BLaER1 treated with 17β-estradiol and CSF1 and Interleukin-3, amounts not matched to agents 10 nM and 100 nM (cell line): ENCODE measurements around the gene PDZRN3.

Source experiments
- H3K27ac ChIP-seq, 11 experiments: shearing (Covaris generic); formaldehyde crosslinking; 2 replicates each; pipeline ENCODE4 v1.8.1; 2022
- H3K27me3 ChIP-seq, 11 experiments: shearing (Covaris generic); formaldehyde crosslinking; 2 replicates each; pipeline ENCODE4 v1.8.1; 2022
- H3K36me3 ChIP-seq, 11 experiments: shearing (Covaris generic); formaldehyde crosslinking; 2 replicates each; pipeline ENCODE4 v1.8.1; 2022
- H3K4me1 ChIP-seq, 10 experiments: shearing (Covaris generic); formaldehyde crosslinking; 2 replicates each; pipeline ENCODE4 v1.8.1; 2022
- H3K4me2 ChIP-seq, 11 experiments: shearing (Covaris generic); formaldehyde crosslinking; 2 replicates each; pipeline ENCODE4 v1.8.1; 2022
- H3K4me3 ChIP-seq, 10 experiments: shearing (Covaris generic); formaldehyde crosslinking; 2 replicates each; pipeline ENCODE4 v1.8.1; 2022
- H3K9ac ChIP-seq, 11 experiments: shearing (Covaris generic); formaldehyde crosslinking; 2 replicates each; pipeline ENCODE4 v1.8.1; 2022
- H3K9me3 ChIP-seq, 11 experiments: shearing (Covaris generic); formaldehyde crosslinking; replicated peaks in 1 of 11; 2 replicates each; pipeline ENCODE4 v1.8.1; 2022
- H4K20me1 ChIP-seq, 11 experiments: shearing (Covaris generic); formaldehyde crosslinking; 2 replicates each; pipeline ENCODE4 v1.8.1; 2022
- Cebpa-rat ChIP-seq, 11 experiments: shearing (Covaris generic); IDR thresholded peaks; 2 replicates each; pipeline ENCODE4 v1.8.1; 2022

PDZRN3 gene

DNA sequence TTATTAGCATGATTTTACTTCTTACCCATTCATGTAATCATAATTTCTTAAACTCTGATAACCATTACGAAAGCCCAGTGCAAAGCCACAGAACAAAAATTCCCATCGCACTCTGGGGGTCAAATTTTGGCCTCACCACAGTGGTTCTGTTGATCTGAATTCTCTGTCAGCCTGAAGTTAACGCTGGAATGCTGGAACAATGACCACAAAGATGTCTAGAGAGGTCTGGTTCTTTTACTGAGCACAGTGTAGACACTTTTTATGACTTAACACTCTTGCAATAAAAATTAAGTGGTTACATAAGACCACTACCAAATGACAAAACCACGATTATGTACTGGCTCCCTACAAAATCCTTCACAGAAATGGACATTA, 94.7 kb downstream of the PDZRN3 start:
- H3K36me3 ChIP-seq: no peaks in the 10 kb centered on the region
- no peak overlapping the region for H3K4me2 ChIP-seq
- no peaks in the 10 kb centered on the region for H3K4me1 ChIP-seq
- no peaks in the 10 kb centered on the region for H4K20me1 ChIP-seq
- H3K9me3 ChIP-seq: no peaks in the 10 kb centered on the region
- no peak overlapping the region for H3K9ac ChIP-seq
- TF ChIP-seq Cebpa-rat (IDR thresholded peaks at IDR 0.05): no peak
- H3K27me3 ChIP-seq: no peaks in the 10 kb centered on the region
- no peak overlapping the region for H3K4me3 ChIP-seq
- H3K27ac ChIP-seq: no peak overlapping the region

GRCh38 chr3:73529308-73530021, 95.3 kb downstream of the PDZRN3 start:
- no peaks in the 10 kb centered on the region for H3K36me3 ChIP-seq
- no peak overlapping the region for H3K27ac ChIP-seq
- H3K9ac ChIP-seq: no peak overlapping the region
- H3K9me3 ChIP-seq: no peaks in the 10 kb centered on the region
- H3K4me2 ChIP-seq: no peak overlapping the region
- no peaks in the 10 kb centered on the region for H3K4me1 ChIP-seq
- no peak for TF ChIP-seq Cebpa-rat (IDR thresholded peaks at IDR 0.05)
- H4K20me1 ChIP-seq: no peaks in the 10 kb centered on the region
- no peaks in the 10 kb centered on the region for H3K27me3 ChIP-seq
- no peak overlapping the region for H3K4me3 ChIP-seq

- no peaks in the 10 kb centered on the region for H3K36me3 ChIP-seq
- no peaks in the 10 kb centered on the region for H3K27me3 ChIP-seq
- H3K4me1 ChIP-seq: no peaks in the 10 kb centered on the region
- H3K4me2 ChIP-seq: no peak overlapping the region
- no peak overlapping the region for H3K9ac ChIP-seq
- no peak overlapping the region for H3K27ac ChIP-seq
- TF ChIP-seq Cebpa-rat (IDR thresholded peaks at IDR 0.05): no peak
- no peak overlapping the region for H3K4me3 ChIP-seq
- no peaks in the 10 kb centered on the region for H4K20me1 ChIP-seq
- H3K9me3 ChIP-seq: peaks cover 0 to 10% (median 4%) of the 10 kb centered on the region in 11 experiments; a peak in 8 of 22 replicates
These were observed 99.2 kb downstream of the PDZRN3 start for GRCh38 chr3:73525591-73525990.

DNA sequence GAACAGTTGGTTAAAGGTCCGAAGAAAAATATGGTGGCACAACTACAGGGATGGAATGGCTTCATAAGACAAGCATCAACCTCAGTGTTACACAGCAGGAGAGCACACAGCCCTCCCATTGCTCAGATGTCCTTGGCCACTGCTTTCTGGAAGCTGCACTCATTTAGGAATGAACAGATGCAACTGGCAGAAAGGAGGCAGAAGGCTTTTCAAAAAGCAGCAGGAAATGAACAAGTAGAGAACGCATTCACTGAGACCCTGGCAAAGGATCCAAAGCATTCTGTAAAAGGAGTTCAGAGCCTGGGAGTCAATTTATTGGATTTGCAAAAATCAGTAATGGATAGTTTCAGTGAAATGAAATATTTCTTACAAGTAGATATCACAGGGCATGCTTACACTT, 101.1 kb downstream of the PDZRN3 start:
- Histone ChIP-seq H3K36me3 (no peaks in the 10 kb centered on the region), H3K4me3 (no peak overlapping the region), H3K27ac (no peak overlapping the region), H4K20me1 (no peaks in the 10 kb centered on the region; a peak in 1 of 22 replicates), H3K4me1 (no peaks in the 10 kb centered on the region), H3K9ac (no peak overlapping the region), H3K9me3 (peaks cover 0 to 10% (median 4%) of the 10 kb centered on the region in 11 experiments; a peak in 8 of 22 replicates), H3K4me2 (no peak overlapping the region), H3K27me3 (no peaks in the 10 kb centered on the region)
- no peak for TF ChIP-seq Cebpa-rat (IDR thresholded peaks at IDR 0.05)

DNA sequence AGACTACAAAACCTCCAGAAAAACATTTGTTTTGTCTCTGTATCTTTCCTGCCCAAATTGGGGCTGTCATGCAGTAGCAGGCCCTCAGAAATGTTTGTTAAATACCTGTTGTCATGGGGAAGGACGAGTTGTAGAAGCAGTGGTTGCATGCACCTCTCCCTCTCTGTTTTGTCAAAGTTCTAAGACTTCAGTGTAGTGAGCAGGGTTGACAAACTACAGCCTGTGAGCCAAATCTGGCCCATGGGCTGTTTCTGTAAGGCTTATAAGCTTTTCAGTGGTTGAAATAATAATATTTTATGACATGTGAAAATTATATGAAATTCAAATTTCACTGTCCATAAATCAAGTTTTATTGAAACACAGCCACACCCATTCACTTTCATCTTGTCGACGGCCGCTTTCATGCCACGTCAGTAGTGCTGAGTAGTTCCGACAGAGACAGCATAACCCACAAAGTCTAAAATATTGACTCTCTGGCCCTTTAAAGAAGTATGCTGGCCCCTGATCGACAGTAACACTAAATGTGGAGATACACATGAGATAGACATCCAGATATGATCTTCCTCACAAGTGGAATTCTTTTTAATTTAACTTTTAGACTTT, 102.9 kb downstream of the PDZRN3 start:
- Histone ChIP-seq H3K9me3 (peaks cover 0 to 10% (median 4%) of the 10 kb centered on the region in 11 experiments; a peak in 8 of 22 replicates), H3K36me3 (no peaks in the 10 kb centered on the region), H3K4me3 (no peak overlapping the region), H3K4me1 (peaks cover 0 to 6% (median 0%) of the 10 kb centered on the region in 10 experiments; a peak in 2 of 20 replicates), H4K20me1 (no peaks in the 10 kb centered on the region; a peak in 1 of 22 replicates), H3K4me2 (no peak overlapping the region), H3K9ac (no peak overlapping the region), H3K27me3 (no peaks in the 10 kb centered on the region), H3K27ac (no peak overlapping the region)
- no peak for TF ChIP-seq Cebpa-rat (IDR thresholded peaks at IDR 0.05)

- Histone ChIP-seq H3K4me3 (no peak overlapping the region), H3K4me2 (no peak overlapping the region), H3K9ac (no peak overlapping the region), H3K36me3 (no peaks in the 10 kb centered on the region), H3K27ac (no peak overlapping the region), H3K9me3 (peaks cover 0 to 10% (median 4%) of the 10 kb centered on the region in 11 experiments; a peak in 8 of 22 replicates), H4K20me1 (no peaks in the 10 kb centered on the region; a peak in 1 of 22 replicates), H3K4me1 (peaks cover 0 to 6% (median 0%) of the 10 kb centered on the region in 10 experiments; a peak in 2 of 20 replicates), H3K27me3 (no peaks in the 10 kb centered on the region)
- TF ChIP-seq Cebpa-rat (IDR thresholded peaks at IDR 0.05): no peak
These were observed 103.7 kb downstream of the PDZRN3 start for GRCh38 chr3:73520931-73521461.

GRCh38 chr3:73516631-73517030, 108.1 kb downstream of the PDZRN3 start:
- no peak overlapping the region for H3K9ac ChIP-seq
- no peaks in the 10 kb centered on the region; a peak in 1 of 22 replicates for H4K20me1 ChIP-seq
- H3K27ac ChIP-seq: no peak overlapping the region
- H3K36me3 ChIP-seq: no peaks in the 10 kb centered on the region
- no peak overlapping the region for H3K4me2 ChIP-seq
- H3K4me3 ChIP-seq: no peak overlapping the region
- H3K4me1 ChIP-seq: peaks cover 4 to 22% (median 10%) of the 10 kb centered on the region in 10 experiments; a peak in 17 of 20 replicates
- no peaks in the 10 kb centered on the region for H3K27me3 ChIP-seq
- peaks cover 0 to 6% (median 0%) of the 10 kb centered on the region in 11 experiments; a peak in 1 of 22 replicates for H3K9me3 ChIP-seq
- TF ChIP-seq Cebpa-rat (IDR thresholded peaks at IDR 0.05): no peak

- H3K36me3 ChIP-seq: no peaks in the 10 kb centered on the region
- peak overlapping the region in 3 of 11 experiments; percentile 64 to 72 (median 66); a peak in 3 of 22 replicates for H3K4me2 ChIP-seq
- no peak overlapping the region for H3K27ac ChIP-seq
These were observed 111.5 kb downstream of the PDZRN3 start for GRCh38 chr3:73513260-73513659.

More at GRCh38 chr3:73513260-73513659, 111.5 kb downstream of the PDZRN3 start:
- no peak overlapping the region for H3K9ac ChIP-seq
- H3K27me3 ChIP-seq: no peaks in the 10 kb centered on the region
- H4K20me1 ChIP-seq: no peaks in the 10 kb centered on the region
- H3K4me3 ChIP-seq: no peak overlapping the region
- peaks cover 0 to 6% (median 0%) of the 10 kb centered on the region in 11 experiments; a peak in 1 of 22 replicates for H3K9me3 ChIP-seq
- peaks cover 16 to 54% (median 41%) of the 10 kb centered on the region in 10 experiments for H3K4me1 ChIP-seq
- no peak for TF ChIP-seq Cebpa-rat (IDR thresholded peaks at IDR 0.05)
